ENCODE results near the gene TANGO2.

The TANGO2 gene

GRCh38 chr22:20052309-20053259, 31.7 kb downstream of the TANGO2 start:
- no peak for DNase-seq (ENCODE audit: extremely low read depth, low read depth)
- TF ChIP-seq CTCF (IDR thresholded peaks at IDR 0.05; ENCODE audit: low read depth, low read length): no peak

- no peak for TF ChIP-seq CTCF (IDR thresholded peaks at IDR 0.05; ENCODE audit: low read depth, low read length)
- DNase-seq (ENCODE audit: extremely low read depth, low read depth): no peak
These were observed 32.6 kb downstream of the TANGO2 start for GRCh38 chr22:20053407-20054033.

GRCh38 chr22:20054034-20054427, 33.1 kb downstream of the TANGO2 start:
- DNase-seq (ENCODE audit: extremely low read depth, low read depth): no peak
- no peak for TF ChIP-seq CTCF (IDR thresholded peaks at IDR 0.05; ENCODE audit: low read depth, low read length)

GRCh38 chr22:20054485-20054884, 33.6 kb downstream of the TANGO2 start:
- no peak for TF ChIP-seq CTCF (IDR thresholded peaks at IDR 0.05; ENCODE audit: low read depth, low read length)
- DNase-seq (ENCODE audit: extremely low read depth, low read depth): no peak

- no peak for TF ChIP-seq CTCF (IDR thresholded peaks at IDR 0.05; ENCODE audit: low read depth, low read length)
- DNase-seq (ENCODE audit: extremely low read depth, low read depth): no peak
These were observed 34.2 kb downstream of the TANGO2 start for GRCh38 chr22:20055144-20055543.

GRCh38 chr22:20055654-20056053, 34.7 kb downstream of the TANGO2 start:
- no peak for DNase-seq (ENCODE audit: extremely low read depth, low read depth)
- TF ChIP-seq CTCF (IDR thresholded peaks at IDR 0.05; ENCODE audit: low read depth, low read length): no peak

- DNase-seq (ENCODE audit: extremely low read depth, low read depth): no peak
- TF ChIP-seq CTCF (IDR thresholded peaks at IDR 0.05; ENCODE audit: low read depth, low read length): no peak
These were observed 35.3 kb downstream of the TANGO2 start for GRCh38 chr22:20056161-20056560.

Measured in AG09319 (cell line).